Esophagus muscularis mucosa (tissue), 4 donors: ENCODE measurements around the gene CHRDL2. TPM values are rescaled to one million over a fixed set of nuclear protein-coding genes. Genes with fewer than 3 reads are reported as not detected.
"Not testable (repeated sequence)": the region's sequence is repeated elsewhere in the genome, so short reads cannot be mapped to it uniquely, and the experiment has no call there.

Source experiments
- DNase-seq: peaks from one replicate; pipeline ENCODE4 v3.0.0-alpha.2; 2017; ENCODE audit errors: extremely low spot score
- H3K27ac ChIP-seq, 4 donors: fragments of 200-600 bp; sonication (generic); replicated peaks in 1 of 4; 1 replicate in 3 of 4; 2 replicates in 1 of 4; pipeline ENCODE4 v1.5.1; 2016 to 2019; ENCODE audit warnings: mild to moderate bottlenecking in 1 of 4
- H3K27me3 ChIP-seq, 4 donors: fragments of 200-600 bp; sonication (generic); one replicate each; pipeline versions ENCODE4 v1.5.1 to v1.6.0; 2016 to 2019
- H3K36me3 ChIP-seq, 4 donors: fragments of 200-600 bp; sonication (generic); one replicate each; pipeline ENCODE4 v1.5.1; 2016 to 2019
- H3K4me1 ChIP-seq, 4 donors: fragments of 200-600 bp; sonication (generic); one replicate each; pipeline ENCODE4 v1.5.1; 2016 to 2019
- H3K4me3 ChIP-seq, 4 donors: fragments of 200-600 bp; sonication (generic); 1 replicate in 2 of 4; 2 replicates in 2 of 4; pipeline ENCODE4 v1.5.1; 2016 to 2019; ENCODE audit warnings: mild to moderate bottlenecking in 4 of 4, moderate library complexity in 1 of 4
- H3K9me3 ChIP-seq, 4 donors: fragments of 200-600 bp; sonication (generic); 1 replicate in 3 of 4; 2 replicates in 1 of 4; pipeline ENCODE4 v1.5.1; 2016 to 2019
- CTCF ChIP-seq, 3 experiments: fragments of 200-600 bp in 2 of 3; fragments of 450-650 bp in 1 of 3; sonication (generic) in 2 of 3; IDR thresholded peaks; one replicate each; pipeline ENCODE4 v1.5.1; 2017 to 2019; ENCODE audit warnings: antibody characterized with exemption in 3 of 3, mild to moderate bottlenecking in 2 of 3, moderate library complexity in 1 of 3
- EP300 ChIP-seq: sonication (generic); formaldehyde crosslinking; IDR thresholded peaks from one replicate; pipeline ENCODE4 v1.6.1; 2017; ENCODE audit warnings: antibody characterized with exemption
- POLR2A ChIP-seq: fragments of 450-650 bp; IDR thresholded peaks from one replicate; pipeline ENCODE4 v1.6.1; 2017; ENCODE audit warnings: antibody characterized with exemption, moderate library complexity, mild to moderate bottlenecking, low read depth
- POLR2AphosphoS5 ChIP-seq, 2 donors: sonication (generic); formaldehyde crosslinking; IDR thresholded peaks; one replicate each; pipeline ENCODE4 v1.6.1; 2017; ENCODE audit warnings: antibody characterized with exemption in 2 of 2
- WGBS: methylation state at CpG from one replicate; pipeline ENCODE4 v1.1.5; 2018; 5-methylcytosine and 5-hydroxymethylcytosine counted together
- intact Hi-C: fragments of 100-400 bp; cut with DNase I; formaldehyde crosslinking; loops from one replicate; pipeline ENCODE4 v1.15.1; 2023
- total RNA-seq, 4 donors: library from RNA; depleted of rRNA; stranded (reverse); fragments of >200 nt; gene quantifications; one replicate each; pipeline versions ENCODE4 v1.1.0 to v1.2.1, GENCODE V29; 2016

The CHRDL2 gene
- total RNA-seq, 4 donors from 2014 or later: 0.40 to 0.50 TPM; not detected in 2

- intact Hi-C loops: no loop called here
- no peak for DNase-seq
- WGBS: 58% methylated on average over 5 of the region's 5 CpGs
Measured at GRCh38 chr11:74770456-74770855, 39.2 kb upstream of the CHRDL2 start.

GRCh38 chr11:74769055-74769707 lies 38.0 kb upstream of the CHRDL2 start:
- Histone ChIP-seq H3K9me3 (no peaks in the 10 kb centered on the region), H3K36me3 (no peaks in the 10 kb centered on the region), H3K27me3 (no peaks in the 10 kb centered on the region), H3K4me3 (no peak overlapping the region), H3K4me1 (peaks cover 0 to 22% (median 18%) of the 10 kb centered on the region in 4 donors), H3K27ac (no peak overlapping the region)
- intact Hi-C loops: loop anchor here (10.0 kb wide), 1 partner anchor 46 kb away; no protein-coding TSS in a partner anchor
- no peak for DNase-seq
- WGBS: 89% methylated on average over 2 of the region's 2 CpGs
- no peak for TF ChIP-seq CTCF (IDR thresholded peaks at IDR 0.05)
- TF ChIP-seq EP300: no peak
- no peak for TF ChIP-seq POLR2A
- no peak for TF ChIP-seq POLR2AphosphoS5 (IDR thresholded peaks at IDR 0.05)

More at GRCh38 chr11:74770456-74770855, 39.2 kb upstream of the CHRDL2 start:
- H3K36me3 ChIP-seq: no peaks in the 10 kb centered on the region
- no peaks in the 10 kb centered on the region for H3K27me3 ChIP-seq
- H3K27ac ChIP-seq: no peak overlapping the region
- TF ChIP-seq POLR2A: no peak
- TF ChIP-seq POLR2AphosphoS5 (IDR thresholded peaks at IDR 0.05): no peak
- no peak for TF ChIP-seq EP300
- no peak for TF ChIP-seq CTCF (IDR thresholded peaks at IDR 0.05)
- no peak overlapping the region for H3K4me3 ChIP-seq
- no peaks in the 10 kb centered on the region for H3K9me3 ChIP-seq
- H3K4me1 ChIP-seq: peaks cover 0 to 26% (median 19%) of the 10 kb centered on the region in 4 donors

GRCh38 chr11:74768172-74768651 lies 37.0 kb upstream of the CHRDL2 start:
- DNase-seq, H3K9me3 ChIP-seq, H3K27me3 ChIP-seq, H3K36me3 ChIP-seq, H3K4me3 ChIP-seq, H3K27ac ChIP-seq: not testable (repeated sequence)
- intact Hi-C loops: loop anchor here (10.0 kb wide), 1 partner anchor 47 kb away; no protein-coding TSS in a partner anchor
- H3K4me1 ChIP-seq: peaks cover 0 to 14% (median 12%) of the 10 kb centered on the region in 4 donors
- WGBS: 93% methylated on average over 9 of the region's 9 CpGs

- H3K9me3 ChIP-seq: no peaks in the 10 kb centered on the region
- no peak overlapping the region for H3K27ac ChIP-seq
- 94% methylated on average over 1 of the region's 1 CpG for WGBS
- intact Hi-C loops: loop anchor here (10.0 kb wide), 1 partner anchor 48 kb away; no protein-coding TSS in a partner anchor
- TF ChIP-seq CTCF (IDR thresholded peaks at IDR 0.05): no peak
- no peak for TF ChIP-seq POLR2AphosphoS5 (IDR thresholded peaks at IDR 0.05)
- TF ChIP-seq POLR2A: no peak
- TF ChIP-seq EP300: no peak
- H3K27me3 ChIP-seq: no peaks in the 10 kb centered on the region
- no peaks in the 10 kb centered on the region for H3K36me3 ChIP-seq
- H3K4me1 ChIP-seq: peaks cover 0 to 10% (median 4%) of the 10 kb centered on the region in 4 donors
- no peak overlapping the region for H3K4me3 ChIP-seq
- DNase-seq: no peak
Measured at GRCh38 chr11:74766905-74767304, 35.7 kb upstream of the CHRDL2 start.

GRCh38 chr11:74756571-74756970 lies 25.3 kb upstream of the CHRDL2 start:
- no peak overlapping the region for H3K27ac ChIP-seq
- no peak for TF ChIP-seq POLR2A
- no peak for TF ChIP-seq EP300
- no peak for TF ChIP-seq CTCF (IDR thresholded peaks at IDR 0.05)
- TF ChIP-seq POLR2AphosphoS5 (IDR thresholded peaks at IDR 0.05): no peak
- H3K9me3 ChIP-seq: no peaks in the 10 kb centered on the region
- H3K4me1 ChIP-seq: peaks cover 27 to 44% (median 38%) of the 10 kb centered on the region in 4 donors
- no peaks in the 10 kb centered on the region for H3K27me3 ChIP-seq
- intact Hi-C loops: no loop called here
- 89% methylated on average over 1 of the region's 1 CpG for WGBS
- no peaks in the 10 kb centered on the region for H3K36me3 ChIP-seq
- DNase-seq: no peak
- H3K4me3 ChIP-seq: no peak overlapping the region
